Suprapubic skin (tissue), 4 donors: ENCODE results near the gene GABRP. TPM values are rescaled to one million over a fixed set of nuclear protein-coding genes. Genes with fewer than 3 reads are reported as not detected.

Experiments
- DNase-seq, 2 donors: peaks; one replicate each; pipeline ENCODE4 v3.0.0-alpha.2; 2019; ENCODE audit warnings: low spot score in 2 of 2
- H3K27ac ChIP-seq: fragments of 200-600 bp; sonication (generic); one replicate; pipeline ENCODE4 v1.5.1; 2019
- H3K27me3 ChIP-seq: fragments of 200-600 bp; sonication (generic); one replicate; pipeline ENCODE4 v1.5.1; 2019
- H3K36me3 ChIP-seq: fragments of 200-600 bp; sonication (generic); one replicate; pipeline ENCODE4 v1.5.1; 2019
- H3K4me1 ChIP-seq: fragments of 200-600 bp; sonication (generic); one replicate; pipeline ENCODE4 v1.5.1; 2019
- H3K4me3 ChIP-seq: fragments of 200-600 bp; sonication (generic); one replicate; pipeline ENCODE4 v1.5.1; 2019; ENCODE audit warnings: mild to moderate bottlenecking
- H3K9me3 ChIP-seq: fragments of 200-600 bp; sonication (generic); one replicate; pipeline ENCODE4 v1.5.1; 2019
- CTCF ChIP-seq, 2 donors: fragments of 200-600 bp in 1 of 2; fragments of 450-650 bp in 1 of 2; sonication (generic) in 1 of 2; IDR thresholded peaks; one replicate each; pipeline ENCODE4 v1.5.1; 2016 to 2019; ENCODE audit warnings: antibody characterized with exemption in 2 of 2, mild to moderate bottlenecking in 1 of 2, moderate library complexity in 1 of 2
- EP300 ChIP-seq: sonication (generic); formaldehyde crosslinking; IDR thresholded peaks from one replicate; pipeline ENCODE4 v1.6.1; 2017; ENCODE audit warnings: antibody characterized with exemption
- POLR2A ChIP-seq, 2 donors: fragments of 450-650 bp; IDR thresholded peaks; one replicate each; pipeline ENCODE4 v1.6.1; 2017; ENCODE audit warnings: antibody characterized with exemption in 2 of 2, mild to moderate bottlenecking in 2 of 2, moderate library complexity in 2 of 2
- POLR2AphosphoS5 ChIP-seq, 3 donors: sonication (generic); formaldehyde crosslinking; IDR thresholded peaks; one replicate each; pipeline ENCODE4 v1.6.1; 2017; ENCODE audit warnings: antibody characterized with exemption in 3 of 3
- WGBS: methylation state at CpG from one replicate; pipeline ENCODE4 v1.1.5; 2018; 5-methylcytosine and 5-hydroxymethylcytosine counted together
- total RNA-seq, 4 donors: library from RNA; depleted of rRNA; stranded (reverse); fragments of >200 nt; gene quantifications; one replicate each; pipeline ENCODE4 v1.1.0, GENCODE V29; 2016

Gene GABRP
- total RNA-seq, 4 donors from 2014 or later = 8.0 to 24.3 (median 16.1) TPM

- no peak for DNase-seq
- WGBS = 82% methylated on average over 5 of the region's 5 CpGs
- H3K36me3 ChIP-seq = no peaks in the 10 kb centered on the region
- H3K4me1 ChIP-seq = peaks cover 12% of the 10 kb centered on the region
- peaks cover 5% of the 10 kb centered on the region for H3K9me3 ChIP-seq
- peak overlapping the region; percentile 65 for H3K4me3 ChIP-seq
- TF ChIP-seq POLR2A (IDR thresholded peaks at IDR 0.05) = no peak
- TF ChIP-seq EP300 = no peak
- TF ChIP-seq POLR2AphosphoS5 (IDR thresholded peaks at IDR 0.05) = no peak
- no peak for TF ChIP-seq CTCF (IDR thresholded peaks at IDR 0.05)
- no peak overlapping the region for H3K27ac ChIP-seq
- peaks cover 13% of the 10 kb centered on the region for H3K27me3 ChIP-seq
Observed at GRCh38 chr5:170860818-170861666, 77.5 kb downstream of the GABRP start.

- TF ChIP-seq EP300 = no peak
- TF ChIP-seq POLR2A (IDR thresholded peaks at IDR 0.05) = no peak
- Histone ChIP-seq H3K27me3 (peaks cover 13% of the 10 kb centered on the region), H3K4me3 (peak overlapping the region; percentile 65), H3K36me3 (no peaks in the 10 kb centered on the region), H3K9me3 (peaks cover 5% of the 10 kb centered on the region), H3K4me1 (peaks cover 12% of the 10 kb centered on the region), H3K27ac (no peak overlapping the region)
- no peak for DNase-seq
- 17% methylated on average over 16 of the region's 26 CpGs for WGBS
Observed at GRCh38 chr5:170861667-170861916, 78.1 kb downstream of the GABRP start.

GRCh38 chr5:170861917-170862766 is 78.6 kb downstream of the GABRP start, which contains the start of gene RANBP17:
TSS of gene RANBP17 (plus strand) at chr5:170862018.
- Histone ChIP-seq H3K4me3 (peak within 1 kb of the TSS; percentile 65), H3K9me3 (peaks cover 5% of the 10 kb centered on the region), H3K4me1 (peaks cover 12% of the 10 kb centered on the region), H3K27ac (no peak within 1 kb of the TSS), H3K36me3 (no peaks in the 10 kb centered on the region), H3K27me3 (peaks cover 13% of the 10 kb centered on the region)
- DNase-seq = peak in 1 of 2 donors; percentile 60
- WGBS = 5% methylated on average over 55 of the region's 102 CpGs
- TF ChIP-seq CTCF (IDR thresholded peaks at IDR 0.05) (no peak), EP300 (no peak), POLR2AphosphoS5 (IDR thresholded peaks at IDR 0.05) (no peak), POLR2A (IDR thresholded peaks at IDR 0.05) (no peak)

- peaks cover 5% of the 10 kb centered on the region for H3K9me3 ChIP-seq
- no peaks in the 10 kb centered on the region for H3K36me3 ChIP-seq
- H3K27me3 ChIP-seq = peaks cover 13% of the 10 kb centered on the region
- no peak overlapping the region for H3K27ac ChIP-seq
- H3K4me1 ChIP-seq = peaks cover 12% of the 10 kb centered on the region
- WGBS = 81% methylated on average over 3 of the region's 3 CpGs
- no peak overlapping the region for H3K4me3 ChIP-seq
- TF ChIP-seq POLR2A (IDR thresholded peaks at IDR 0.05) (no peak), CTCF (IDR thresholded peaks at IDR 0.05) (no peak), EP300 (no peak), POLR2AphosphoS5 (IDR thresholded peaks at IDR 0.05) (no peak)
- DNase-seq = no peak
Observed at GRCh38 chr5:170863646-170864045, 80.1 kb downstream of the GABRP start.

Other genes with a start within 250 kb of the GABRP start
- gene RANBP17, start 78.3 kb downstream of the GABRP start, total RNA-seq = 1 to 10 TPM in 3 of 4 donors, under 1 TPM in 1; 0.55 to 3.0 (median 1.5) TPM